GM23338 (cell line): ENCODE measurements around the gene ANP32D. TPM values are rescaled to one million over a fixed set of nuclear protein-coding genes. Genes with fewer than 3 reads are reported as not detected.

Source experiments
- ATAC-seq: fragments of 200-7000 bp; cut with Tn5 transposase; 3 replicates; pipeline ENCODE4 v1.9.1; 2020
- DNase-seq: peaks from one replicate; pipeline ENCODE4 v3.0.0-alpha.2; 2015; ENCODE audit warnings: low spot score
- H2AFZ ChIP-seq: fragments of 200-600 bp; sonication (generic); 2 replicates; pipeline ENCODE4 v1.8.0; 2016; ENCODE audit warnings: antibody characterized with exemption, mild to moderate bottlenecking, moderate library complexity
- H3F3A ChIP-seq: fragments of 200-600 bp; sonication (generic); replicated peaks from 2 replicates; pipeline ENCODE4 v1.8.0; 2017; ENCODE audit warnings: antibody characterized with exemption, mixed run types, low read depth
- H3K27ac ChIP-seq: fragments of 200-600 bp; sonication (generic); 2 replicates; pipeline ENCODE4 v1.6.1; 2016; ENCODE audit warnings: low read depth
- H3K27me3 ChIP-seq: fragments of 200-600 bp; sonication (generic); 2 replicates; pipeline ENCODE4 v1.8.0; 2016; ENCODE audit warnings: mild to moderate bottlenecking, mixed run types, moderate library complexity; ENCODE audit not compliant: insufficient read depth
- H3K36me3 ChIP-seq: fragments of 200-600 bp; sonication (generic); 2 replicates; pipeline ENCODE4 v1.8.0; 2016; ENCODE audit warnings: mild to moderate bottlenecking; ENCODE audit not compliant: insufficient read depth
- H3K4me1 ChIP-seq: fragments of 200-600 bp; sonication (generic); 2 replicates; pipeline ENCODE4 v1.8.0; 2016; ENCODE audit warnings: mild to moderate bottlenecking, moderate library complexity; ENCODE audit not compliant: insufficient read depth
- H3K4me2 ChIP-seq: fragments of 200-600 bp; sonication (generic); 2 replicates; pipeline ENCODE4 v1.7.1; 2017; ENCODE audit warnings: mixed run types
- H3K4me3 ChIP-seq: fragments of 200-600 bp; sonication (generic); 2 replicates; pipeline ENCODE4 v1.6.1; 2016; ENCODE audit warnings: mixed run types
- H3K79me2 ChIP-seq: fragments of 200-600 bp; sonication (generic); replicated peaks from 2 replicates; pipeline ENCODE4 v1.8.0; 2017; ENCODE audit warnings: mild to moderate bottlenecking; ENCODE audit not compliant: insufficient read depth
- H3K9me2 ChIP-seq: fragments of 200-600 bp; sonication (generic); 2 replicates; pipeline ENCODE4 v1.8.0; 2017; ENCODE audit not compliant: insufficient read depth
- H4K20me1 ChIP-seq: fragments of 200-600 bp; sonication (generic); replicated peaks from 2 replicates; pipeline ENCODE4 v1.8.0; 2017; ENCODE audit warnings: mild to moderate bottlenecking; ENCODE audit not compliant: insufficient read depth
- H3K27ac Mint-ChIP-seq: 2 replicates; pipeline ENCODE4 v1.8.0; 2020; ENCODE audit warnings: inconsistent platforms, mild to moderate bottlenecking, moderate library complexity, mixed read lengths
- H3K27me3 Mint-ChIP-seq: 3 replicates; pipeline ENCODE4 v1.8.0; 2022; ENCODE audit warnings: low read depth, mild to moderate bottlenecking, moderate library complexity, mixed read lengths, inconsistent platforms; ENCODE audit not compliant: insufficient read depth, poor library complexity
- H3K36me3 Mint-ChIP-seq: 3 replicates; pipeline ENCODE4 v1.8.0; 2021; ENCODE audit warnings: low read depth, mild to moderate bottlenecking, inconsistent platforms, moderate library complexity, mixed read lengths
- H3K4me1 Mint-ChIP-seq: 3 replicates; pipeline ENCODE4 v1.8.0; 2020; ENCODE audit warnings: mild to moderate bottlenecking, inconsistent platforms, mixed read lengths
- H3K4me3 Mint-ChIP-seq: 3 replicates; pipeline ENCODE4 v1.8.0; 2021; ENCODE audit warnings: moderate library complexity, mild to moderate bottlenecking, inconsistent platforms, mixed read lengths
- H3K9me3 Mint-ChIP-seq: 3 replicates; pipeline ENCODE4 v1.8.0; 2020; ENCODE audit warnings: moderate library complexity, mild to moderate bottlenecking, inconsistent platforms, mixed read lengths
- JUNB ChIP-seq: IDR thresholded peaks from one replicate; pipeline ENCODE4 v1.6.1; 2016; ENCODE audit warnings: antibody characterized with exemption; ENCODE audit not compliant: unreplicated experiment
- NANOG ChIP-seq: IDR thresholded peaks from 2 replicates; pipeline ENCODE4 v1.6.1; 2016; ENCODE audit warnings: antibody characterized with exemption, borderline replicate concordance
- POLR2AphosphoS5 ChIP-seq: IDR thresholded peaks from 2 replicates; pipeline ENCODE4 v1.6.1; 2016; ENCODE audit warnings: antibody characterized with exemption, low read depth
- REST ChIP-seq: IDR thresholded peaks from one replicate; pipeline ENCODE4 v1.6.1; 2018; ENCODE audit warnings: antibody characterized with exemption; ENCODE audit not compliant: unreplicated experiment
- ZNF331 ChIP-seq: fragments of 250-450 bp; sonication (Bioruptor Pico); IDR thresholded peaks from 2 replicates; pipeline ENCODE4 v1.5.0; 2020; ENCODE audit warnings: low read depth, mild to moderate bottlenecking, moderate library complexity
- polyA plus RNA-seq: library from polyadenylated mRNA; unstranded; fragments of >200 nt; fragmentation: Nextera tagmentation; extraction: Ambion mirVana; gene quantifications from 2 replicates; pipeline ENCODE4 v1.2.1, GENCODE V29; 2016
- total RNA-seq: library from RNA; depleted of rRNA; stranded (reverse); fragments of >200 nt; shearing (Covaris generic); gene quantifications from 2 replicates; pipeline ENCODE4 v1.2.3, GENCODE V29; 2014
- TF ChIP-seq, protein P1 (sequence below): fragments of 250-450 bp; sonication (Bioruptor Pico); IDR thresholded peaks from 2 replicates; pipeline ENCODE4 v1.5.0; 2020; ENCODE audit warnings: mild to moderate bottlenecking, moderate library complexity

Gene ANP32D
- total and polyA plus RNA-seq, 2 experiments from 2014 or later: not detected

DNA sequence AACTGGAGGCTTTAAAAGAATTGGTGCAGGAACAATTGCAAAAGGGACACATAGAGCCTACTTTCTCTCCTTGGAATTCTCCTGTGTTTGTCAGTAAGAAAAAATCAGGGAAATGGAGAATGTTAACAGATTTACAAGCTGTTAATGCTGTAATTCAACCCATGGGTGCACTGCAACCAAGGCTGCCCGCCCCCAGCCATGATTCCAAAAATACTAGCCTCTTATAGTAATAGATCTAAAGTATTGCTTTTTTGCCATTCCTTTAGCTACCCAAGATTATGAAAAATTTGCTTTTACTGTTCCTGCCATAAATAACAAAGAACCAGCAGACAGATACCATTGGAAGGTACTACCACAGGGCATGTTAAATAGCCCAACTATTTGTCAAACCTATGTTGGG lies 37.8 kb downstream of the ANP32D start (continued):
- TF ChIP-seq, protein P1, sequence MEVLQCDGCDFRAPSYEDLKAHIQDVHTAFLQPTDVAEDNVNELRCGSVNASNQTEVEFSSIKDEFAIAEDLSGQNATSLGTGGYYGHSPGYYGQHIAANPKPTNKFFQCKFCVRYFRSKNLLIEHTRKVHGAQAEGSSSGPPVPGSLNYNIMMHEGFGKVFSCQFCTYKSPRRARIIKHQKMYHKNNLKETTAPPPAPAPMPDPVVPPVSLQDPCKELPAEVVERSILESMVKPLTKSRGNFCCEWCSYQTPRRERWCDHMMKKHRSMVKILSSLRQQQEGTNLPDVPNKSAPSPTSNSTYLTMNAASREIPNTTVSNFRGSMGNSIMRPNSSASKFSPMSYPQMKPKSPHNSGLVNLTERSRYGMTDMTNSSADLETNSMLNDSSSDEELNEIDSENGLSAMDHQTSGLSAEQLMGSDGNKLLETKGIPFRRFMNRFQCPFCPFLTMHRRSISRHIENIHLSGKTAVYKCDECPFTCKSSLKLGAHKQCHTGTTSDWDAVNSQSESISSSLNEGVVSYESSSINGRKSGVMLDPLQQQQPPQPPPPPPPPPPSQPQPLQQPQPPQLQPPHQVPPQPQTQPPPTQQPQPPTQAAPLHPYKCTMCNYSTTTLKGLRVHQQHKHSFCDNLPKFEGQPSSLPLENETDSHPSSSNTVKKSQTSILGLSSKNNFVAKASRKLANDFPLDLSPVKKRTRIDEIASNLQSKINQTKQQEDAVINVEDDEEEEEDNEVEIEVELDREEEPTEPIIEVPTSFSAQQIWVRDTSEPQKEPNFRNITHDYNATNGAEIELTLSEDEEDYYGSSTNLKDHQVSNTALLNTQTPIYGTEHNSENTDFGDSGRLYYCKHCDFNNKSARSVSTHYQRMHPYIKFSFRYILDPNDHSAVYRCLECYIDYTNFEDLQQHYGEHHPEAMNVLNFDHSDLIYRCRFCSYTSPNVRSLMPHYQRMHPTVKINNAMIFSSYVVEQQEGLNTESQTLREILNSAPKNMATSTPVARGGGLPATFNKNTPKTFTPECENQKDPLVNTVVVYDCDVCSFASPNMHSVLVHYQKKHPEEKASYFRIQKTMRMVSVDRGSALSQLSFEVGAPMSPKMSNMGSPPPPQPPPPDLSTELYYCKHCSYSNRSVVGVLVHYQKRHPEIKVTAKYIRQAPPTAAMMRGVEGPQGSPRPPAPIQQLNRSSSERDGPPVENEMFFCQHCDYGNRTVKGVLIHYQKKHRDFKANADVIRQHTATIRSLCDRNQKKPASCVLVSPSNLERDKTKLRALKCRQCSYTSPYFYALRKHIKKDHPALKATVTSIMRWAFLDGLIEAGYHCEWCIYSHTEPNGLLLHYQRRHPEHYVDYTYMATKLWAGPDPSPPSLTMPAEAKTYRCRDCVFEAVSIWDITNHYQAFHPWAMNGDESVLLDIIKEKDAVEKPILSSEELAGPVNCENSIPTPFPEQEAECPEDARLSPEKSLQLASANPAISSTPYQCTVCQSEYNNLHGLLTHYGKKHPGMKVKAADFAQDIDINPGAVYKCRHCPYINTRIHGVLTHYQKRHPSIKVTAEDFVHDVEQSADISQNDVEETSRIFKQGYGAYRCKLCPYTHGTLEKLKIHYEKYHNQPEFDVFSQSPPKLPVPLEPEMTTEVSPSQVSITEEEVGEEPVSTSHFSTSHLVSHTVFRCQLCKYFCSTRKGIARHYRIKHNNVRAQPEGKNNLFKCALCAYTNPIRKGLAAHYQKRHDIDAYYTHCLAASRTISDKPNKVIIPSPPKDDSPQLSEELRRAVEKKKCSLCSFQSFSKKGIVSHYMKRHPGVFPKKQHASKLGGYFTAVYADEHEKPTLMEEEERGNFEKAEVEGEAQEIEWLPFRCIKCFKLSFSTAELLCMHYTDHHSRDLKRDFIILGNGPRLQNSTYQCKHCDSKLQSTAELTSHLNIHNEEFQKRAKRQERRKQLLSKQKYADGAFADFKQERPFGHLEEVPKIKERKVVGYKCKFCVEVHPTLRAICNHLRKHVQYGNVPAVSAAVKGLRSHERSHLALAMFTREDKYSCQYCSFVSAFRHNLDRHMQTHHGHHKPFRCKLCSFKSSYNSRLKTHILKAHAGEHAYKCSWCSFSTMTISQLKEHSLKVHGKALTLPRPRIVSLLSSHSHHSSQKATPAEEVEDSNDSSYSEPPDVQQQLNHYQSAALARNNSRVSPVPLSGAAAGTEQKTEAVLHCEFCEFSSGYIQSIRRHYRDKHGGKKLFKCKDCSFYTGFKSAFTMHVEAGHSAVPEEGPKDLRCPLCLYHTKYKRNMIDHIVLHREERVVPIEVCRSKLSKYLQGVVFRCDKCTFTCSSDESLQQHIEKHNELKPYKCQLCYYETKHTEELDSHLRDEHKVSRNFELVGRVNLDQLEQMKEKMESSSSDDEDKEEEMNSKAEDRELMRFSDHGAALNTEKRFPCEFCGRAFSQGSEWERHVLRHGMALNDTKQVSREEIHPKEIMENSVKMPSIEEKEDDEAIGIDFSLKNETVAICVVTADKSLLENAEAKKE: no peak
- TF ChIP-seq REST (no peak), NANOG (no peak), POLR2AphosphoS5 (no peak), JUNB (no peak)

DNA sequence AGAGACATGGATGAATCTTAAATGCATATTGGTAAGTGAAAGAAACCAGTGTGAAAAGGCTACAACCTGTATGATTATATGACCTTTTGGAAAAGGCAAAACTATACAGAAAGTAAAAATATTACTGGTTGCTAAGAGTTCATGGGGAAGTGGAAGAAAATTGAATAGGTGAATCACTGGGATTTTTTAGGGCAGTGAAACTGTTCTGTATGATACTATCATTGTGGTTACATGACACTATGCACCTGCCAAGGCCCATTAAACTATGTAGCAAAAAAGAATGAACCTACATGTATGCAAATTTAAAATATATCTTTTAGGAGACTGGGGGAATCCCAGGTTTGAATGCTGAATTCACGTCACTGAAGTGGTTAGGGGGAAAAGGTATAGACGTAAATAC lies 40.5 kb downstream of the ANP32D start:
- H4K20me1 ChIP-seq: no peaks in the 10 kb centered on the region
- H3K27ac Mint-ChIP-seq: no peak overlapping the region
- no peak overlapping the region for H3K4me3 ChIP-seq
- no peaks in the 10 kb centered on the region; the same call in 1 of the 2 replicates for H3K36me3 ChIP-seq
- H3K4me1 Mint-ChIP-seq: no peaks in the 10 kb centered on the region
- no peak overlapping the region for H3K4me3 Mint-ChIP-seq
- H3K27me3 ChIP-seq: no peaks in the 10 kb centered on the region
- ATAC-seq: no peak
- H3K9me3 Mint-ChIP-seq: peaks cover 42% of the 10 kb centered on the region
- H3K79me2 ChIP-seq: no peaks in the 10 kb centered on the region
- H3K4me2 ChIP-seq: no peak overlapping the region
- H3K36me3 Mint-ChIP-seq: no peaks in the 10 kb centered on the region; the same call in 2 of the 3 replicates
- no peak overlapping the region for H3K27ac ChIP-seq
- peaks cover 10% of the 10 kb centered on the region; the same call in 1 of the 2 replicates for H3K9me2 ChIP-seq
- H3K4me1 ChIP-seq: no peaks in the 10 kb centered on the region
- H2AFZ ChIP-seq: no peak overlapping the region
- DNase-seq: no peak
- H3K27me3 Mint-ChIP-seq: no peaks in the 10 kb centered on the region
- H3F3A ChIP-seq: no peaks in the 10 kb centered on the region
- TF ChIP-seq, protein P1: no peak
- TF ChIP-seq ZNF331 (CRISPR knock-in tag): no peak
